Measurements from ENCODE around the gene LDLRAD2.

GRCh38 chr1:21770201-21770600 lies 41.9 kb upstream of the LDLRAD2 start:
- TF ChIP-seq POLR2AphosphoS5 (IDR thresholded peaks at IDR 0.05; ENCODE audit: low read depth) (no peak), REST (IDR thresholded peaks at IDR 0.05; ENCODE audit: insufficient replicate concordance, low read depth) (no peak)
